Islet of Langerhans (tissue), 1 donor: Measurements from ENCODE around the gene HOXD12.

Experiments used
- FAIRE-seq: peaks from one replicate; lab custom pipeline; 2011; peaks lifted over from hg19 to GRCh38; lab: Jason Lieb, UNC

HOXD12 gene

DNA sequence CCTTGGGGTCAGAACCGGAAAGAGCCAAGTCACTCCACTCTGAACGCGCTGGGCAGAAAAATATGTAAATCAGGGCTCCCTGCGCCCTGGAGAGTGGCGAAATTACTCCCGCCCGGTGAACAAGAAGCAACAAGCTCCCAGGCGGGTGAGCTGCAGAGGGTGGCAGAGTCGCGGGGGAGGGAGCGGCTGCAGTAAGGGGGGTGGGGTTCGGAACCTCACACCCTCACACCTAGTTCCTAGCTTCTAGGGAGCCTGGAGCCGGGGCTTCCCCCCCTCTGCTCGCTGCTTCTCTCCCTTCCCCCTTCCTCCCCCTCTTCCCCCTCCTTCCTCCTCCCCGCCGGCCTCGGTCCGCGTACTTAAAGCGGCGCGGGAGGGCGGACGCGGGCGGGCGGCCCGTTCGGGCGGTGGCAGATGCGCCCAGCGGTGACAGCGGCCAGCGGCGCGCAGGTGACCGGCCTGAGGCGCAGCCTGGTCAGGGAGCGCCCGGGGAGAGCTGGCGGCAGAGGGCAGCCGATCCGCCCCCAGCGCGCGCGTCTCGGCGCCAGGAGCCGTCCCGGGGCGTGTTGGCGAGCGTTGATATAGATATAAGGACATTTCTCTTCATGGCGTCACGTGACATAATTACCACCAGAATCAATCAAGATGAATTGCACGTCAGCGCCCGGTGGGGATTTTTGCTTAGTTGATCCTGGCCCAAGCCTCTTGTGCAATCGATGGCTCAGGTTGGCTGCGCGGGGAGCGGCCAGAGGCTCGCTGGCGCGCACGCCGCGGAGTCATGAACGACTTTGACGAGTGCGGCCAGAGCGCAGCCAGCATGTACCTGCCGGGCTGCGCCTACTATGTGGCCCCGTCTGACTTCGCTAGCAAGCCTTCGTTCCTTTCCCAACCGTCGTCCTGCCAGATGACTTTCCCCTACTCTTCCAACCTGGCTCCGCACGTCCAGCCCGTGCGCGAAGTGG, 7.3 kb downstream of the HOXD12 start, which contains the start of gene HOXD11:
HOXD11 (plus strand) TSS at position 700 of the 959 bp plus-strand sequence; CDS start at position 776, 76 bp downstream.
- FAIRE-seq, result no peak

- no peak for FAIRE-seq
These were observed 8.2 kb downstream of the HOXD12 start for GRCh38 chr2:176107731-176108181.

DNA sequence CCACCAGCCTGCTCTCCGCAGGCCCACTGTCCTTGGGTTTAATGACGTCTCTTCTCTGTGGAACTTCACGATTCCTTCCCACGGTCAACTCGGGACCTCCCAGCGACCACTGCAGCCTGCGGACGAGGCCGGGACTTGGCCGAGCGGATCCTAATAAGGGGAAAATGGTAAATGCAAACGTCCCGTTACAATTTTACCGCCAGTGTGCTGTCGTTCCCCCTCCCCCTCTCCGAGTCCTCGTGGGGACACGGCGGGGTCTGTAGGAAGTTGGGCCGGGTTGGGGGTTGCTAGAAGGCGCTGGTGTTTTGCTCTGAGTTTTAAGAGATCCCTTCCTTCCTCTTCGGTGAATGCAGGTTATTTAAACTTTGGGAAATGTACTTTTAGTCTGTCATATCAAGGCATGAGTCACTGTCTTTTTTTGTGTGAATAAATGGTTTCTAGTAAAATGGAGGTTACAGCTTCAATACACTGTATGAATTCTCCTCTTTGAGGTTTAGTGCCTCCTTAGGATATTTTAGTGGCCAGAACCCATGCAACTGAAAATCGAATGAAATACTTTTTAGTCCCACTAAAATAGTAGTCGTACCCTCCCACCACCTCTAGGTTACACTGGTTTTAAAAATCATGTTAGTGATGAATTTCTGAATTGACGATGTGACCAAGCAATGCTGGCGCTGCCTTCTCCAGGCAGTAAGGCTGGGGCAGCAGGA, 9.8 kb downstream of the HOXD12 start:
- no peak for FAIRE-seq

- no peak for FAIRE-seq
These were observed 10.4 kb downstream of the HOXD12 start for GRCh38 chr2:176109946-176110345.

DNA sequence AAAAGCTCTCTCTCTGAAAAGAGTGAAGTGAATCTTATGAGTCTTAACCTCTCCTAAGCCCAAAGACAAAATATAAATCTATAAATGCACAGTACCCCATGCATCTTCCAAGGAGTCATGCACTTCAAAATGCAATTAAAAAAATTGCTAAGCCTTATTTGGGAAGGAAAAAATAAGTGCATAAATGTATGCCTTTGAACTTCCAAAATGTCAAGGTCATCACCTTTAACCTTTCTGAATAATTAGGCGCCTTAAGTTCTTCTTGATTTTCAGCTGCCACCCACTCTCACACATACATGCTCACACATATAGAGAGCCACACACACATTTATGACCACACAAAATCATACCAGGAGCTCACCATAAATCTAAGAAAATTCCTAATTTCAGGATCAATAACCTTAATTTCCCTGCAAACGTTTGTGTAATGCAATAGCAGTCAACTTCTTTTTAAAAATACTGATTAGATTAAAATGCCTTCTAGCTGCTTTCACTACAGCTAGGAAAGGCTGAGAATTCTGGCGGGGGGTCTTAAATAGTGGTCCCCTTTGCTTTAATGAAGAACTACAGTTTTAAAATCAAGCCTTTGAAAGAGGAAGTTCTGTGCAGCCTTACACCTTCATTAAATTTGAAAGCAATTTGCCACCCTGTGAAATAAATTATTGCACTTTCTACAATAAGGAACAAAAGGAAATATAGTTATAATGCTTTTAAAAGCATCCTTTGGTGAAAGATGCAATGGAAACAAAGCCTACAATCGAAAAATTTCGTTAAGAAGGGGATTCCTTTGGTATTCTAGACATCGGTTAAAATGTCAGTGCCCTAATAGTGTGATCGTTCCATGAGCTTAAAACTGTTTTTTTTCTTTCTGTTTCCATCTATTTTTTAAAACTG, 11.1 kb downstream of the HOXD12 start:
- FAIRE-seq, result no peak

GRCh38 chr2:176111309-176111663, 11.7 kb downstream of the HOXD12 start:
- no peak for FAIRE-seq

DNA sequence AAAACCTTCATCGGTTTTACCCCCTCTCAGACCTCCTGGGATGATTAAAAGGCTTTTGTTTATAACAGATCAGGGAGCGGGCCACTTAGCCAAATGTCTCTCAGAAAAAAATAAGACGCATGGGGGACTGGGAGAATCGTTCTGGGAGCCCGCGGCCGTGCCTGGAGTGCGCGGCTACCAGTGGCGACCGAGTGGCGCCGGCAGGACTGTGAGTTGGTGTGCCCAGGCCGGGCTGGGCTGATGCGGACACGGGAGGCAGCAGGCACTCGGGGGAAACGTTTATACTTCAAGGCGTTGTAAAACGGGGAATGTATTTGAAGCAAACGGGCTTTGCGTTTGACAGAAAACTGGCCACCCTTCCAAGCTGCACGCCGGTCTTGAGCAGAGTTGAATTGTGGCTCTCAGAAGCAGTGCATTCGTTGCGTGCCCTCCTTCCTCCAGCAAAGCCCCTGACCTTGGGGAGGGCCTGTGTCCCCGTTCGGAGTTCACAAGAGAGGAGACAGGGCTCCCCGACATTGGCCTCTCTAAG, 12.3 kb downstream of the HOXD12 start:
- no peak for FAIRE-seq

DNA sequence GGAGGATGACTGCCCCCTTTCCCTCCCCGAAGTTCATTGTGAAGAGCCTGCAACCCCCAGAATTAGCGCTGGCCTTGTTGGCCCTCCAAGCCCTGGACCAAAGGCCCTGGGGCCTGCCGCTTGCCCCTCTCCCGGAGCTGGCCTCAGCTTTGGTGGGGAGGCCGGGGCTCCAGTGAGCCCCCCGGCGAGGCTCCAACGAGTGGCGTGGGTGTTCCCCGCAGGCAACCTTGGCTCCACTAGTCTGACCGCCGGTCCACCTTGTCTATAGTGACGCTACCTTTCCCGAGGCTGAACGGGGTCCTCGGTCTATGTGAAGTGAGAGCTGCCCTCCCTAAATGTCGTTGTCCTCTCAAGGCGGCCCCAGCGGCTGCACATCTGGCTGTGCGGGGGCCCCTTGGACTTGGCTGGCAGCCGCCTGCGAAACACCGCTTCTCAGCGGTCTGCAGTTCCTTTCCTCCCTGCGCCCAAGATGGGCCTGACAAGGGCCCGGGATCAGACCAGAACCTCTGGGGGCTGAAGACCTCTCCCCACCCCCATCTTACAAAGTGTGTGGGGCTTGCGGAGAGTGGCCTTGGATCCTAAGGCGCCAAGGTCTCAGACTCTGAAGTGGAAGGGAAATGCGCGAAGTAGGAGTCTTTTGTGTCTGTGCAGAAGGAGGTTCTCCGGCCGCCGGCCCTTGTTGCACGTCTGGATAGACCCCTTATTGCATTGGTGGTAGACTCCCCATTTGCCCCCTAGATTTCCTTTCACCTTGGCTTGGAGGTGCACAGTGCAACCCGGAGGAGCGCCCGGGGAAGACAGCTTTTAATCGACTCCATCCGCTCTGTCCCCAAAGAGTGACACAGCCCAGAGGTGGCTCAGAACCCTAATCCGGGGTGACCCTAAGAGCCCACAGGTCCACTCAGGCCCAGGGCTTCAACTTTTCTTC, 13.0 kb downstream of the HOXD12 start:
- FAIRE-seq, result no peak

GRCh38 chr2:176114120-176114929, 14.7 kb downstream of the HOXD12 start:
- no peak for FAIRE-seq

DNA sequence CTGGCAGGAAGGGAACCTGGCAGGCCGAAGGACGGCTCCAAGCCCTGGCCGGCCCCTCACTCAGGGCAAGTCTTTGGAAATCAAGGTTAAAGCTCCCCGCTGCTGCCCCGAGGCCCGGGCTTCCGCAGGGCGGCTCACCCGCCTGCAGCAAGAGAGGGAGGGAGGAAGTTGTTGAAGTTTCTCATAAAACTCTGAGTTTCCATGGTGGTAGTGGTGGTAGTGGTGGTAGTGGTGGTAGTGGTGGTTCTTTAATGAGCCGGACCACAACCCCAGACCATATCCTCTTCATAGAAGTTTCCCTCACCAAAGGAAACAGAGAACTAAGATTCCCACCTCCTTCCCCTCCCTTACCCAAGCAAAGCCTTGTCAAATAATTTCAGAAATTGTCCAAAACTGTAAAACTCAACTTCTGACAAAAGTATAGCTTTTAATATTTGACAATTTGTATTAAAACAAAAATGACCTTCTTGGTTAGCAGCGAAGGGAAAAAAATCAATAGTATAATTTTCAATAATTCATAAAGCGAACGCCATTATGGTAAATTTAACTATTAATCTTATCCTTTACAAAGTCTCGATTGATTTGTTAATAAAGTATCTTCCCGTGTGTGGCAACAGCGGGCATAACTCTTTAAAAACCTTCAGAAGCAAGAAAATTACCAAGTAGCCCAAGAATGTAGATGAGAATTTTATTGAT, 15.5 kb downstream of the HOXD12 start:
- no peak for FAIRE-seq

DNA sequence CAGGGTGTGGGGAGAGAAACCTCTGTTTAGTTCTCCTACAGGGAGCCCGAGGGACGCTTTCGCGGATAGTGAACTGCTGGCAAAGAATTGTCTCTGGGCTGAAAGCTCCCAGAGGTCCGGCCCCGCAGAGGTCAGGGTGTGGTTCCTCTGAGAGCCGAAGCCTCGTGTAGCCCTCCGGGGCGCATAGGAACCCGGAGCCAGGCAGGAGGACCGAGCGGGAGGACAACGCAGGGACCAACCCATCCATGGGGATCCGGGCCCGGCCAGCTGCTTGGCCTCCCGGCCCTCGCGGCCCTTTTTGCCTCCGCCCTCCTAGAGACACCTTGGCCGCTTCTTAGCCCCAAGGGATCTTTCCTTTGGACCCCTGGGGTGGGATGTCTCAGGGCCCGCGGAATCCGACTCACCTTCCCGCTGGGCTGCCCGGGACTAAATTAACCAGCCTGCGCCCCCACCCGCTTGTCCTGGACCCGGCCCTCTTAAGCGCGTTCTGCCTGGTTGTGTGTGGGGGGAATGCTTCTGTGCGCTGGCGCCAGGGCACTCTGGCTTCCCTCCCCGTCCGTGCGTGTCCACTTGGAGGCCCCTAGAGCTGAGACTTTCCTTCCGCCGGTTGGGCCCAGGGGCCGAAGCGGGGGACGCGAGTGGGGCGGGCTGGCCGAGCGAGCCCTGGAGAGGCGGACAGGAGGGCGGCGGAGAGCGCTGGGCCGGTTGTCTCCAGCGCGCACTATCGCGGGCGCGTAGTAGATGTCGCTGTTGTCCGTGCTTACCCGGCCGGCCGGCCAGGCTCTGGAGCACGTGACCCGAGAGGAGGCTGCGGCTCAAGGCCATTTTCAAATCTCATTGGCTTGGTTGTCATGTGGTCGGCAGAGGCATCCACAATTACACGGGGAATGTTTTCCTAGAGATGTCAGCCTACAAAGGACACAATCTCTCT, 16.6 kb downstream of the HOXD12 start, which contains the start of gene HOXD10:
HOXD10 (plus strand) TSS at position 896 of the 931 bp plus-strand sequence. CDS start 56 bp downstream, outside the sequence.
- FAIRE-seq, result no peak

- FAIRE-seq, result no peak
These were observed 17.7 kb downstream of the HOXD12 start for GRCh38 chr2:176117162-176117822.

DNA sequence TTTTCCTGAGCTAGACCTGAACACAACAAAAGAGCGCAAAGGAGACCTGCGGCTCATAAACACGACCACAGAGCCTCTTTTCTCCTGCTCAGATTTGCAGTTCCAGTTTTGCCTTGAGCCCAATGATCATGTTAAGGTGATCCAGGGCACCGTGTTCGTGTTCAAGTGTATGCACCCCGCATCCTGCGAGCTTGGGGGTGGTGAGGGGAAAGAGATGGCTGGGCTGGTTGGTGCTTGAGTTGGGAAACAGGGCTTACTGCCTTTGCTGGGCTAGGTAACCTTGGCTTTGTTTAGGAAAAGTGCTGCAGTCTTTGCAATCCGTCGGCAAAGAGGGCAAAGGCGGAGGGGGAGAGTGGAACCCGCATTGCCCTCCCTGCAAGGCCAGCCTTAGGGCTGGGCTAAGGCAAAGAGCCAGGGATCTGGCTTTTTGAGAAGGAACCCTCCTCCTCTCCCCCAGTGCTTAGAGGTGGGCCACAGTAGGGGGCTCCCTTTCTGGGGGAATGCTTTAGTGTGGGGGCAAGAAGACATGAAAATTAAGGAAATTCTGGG, 18.3 kb downstream of the HOXD12 start:
- no peak for FAIRE-seq

DNA sequence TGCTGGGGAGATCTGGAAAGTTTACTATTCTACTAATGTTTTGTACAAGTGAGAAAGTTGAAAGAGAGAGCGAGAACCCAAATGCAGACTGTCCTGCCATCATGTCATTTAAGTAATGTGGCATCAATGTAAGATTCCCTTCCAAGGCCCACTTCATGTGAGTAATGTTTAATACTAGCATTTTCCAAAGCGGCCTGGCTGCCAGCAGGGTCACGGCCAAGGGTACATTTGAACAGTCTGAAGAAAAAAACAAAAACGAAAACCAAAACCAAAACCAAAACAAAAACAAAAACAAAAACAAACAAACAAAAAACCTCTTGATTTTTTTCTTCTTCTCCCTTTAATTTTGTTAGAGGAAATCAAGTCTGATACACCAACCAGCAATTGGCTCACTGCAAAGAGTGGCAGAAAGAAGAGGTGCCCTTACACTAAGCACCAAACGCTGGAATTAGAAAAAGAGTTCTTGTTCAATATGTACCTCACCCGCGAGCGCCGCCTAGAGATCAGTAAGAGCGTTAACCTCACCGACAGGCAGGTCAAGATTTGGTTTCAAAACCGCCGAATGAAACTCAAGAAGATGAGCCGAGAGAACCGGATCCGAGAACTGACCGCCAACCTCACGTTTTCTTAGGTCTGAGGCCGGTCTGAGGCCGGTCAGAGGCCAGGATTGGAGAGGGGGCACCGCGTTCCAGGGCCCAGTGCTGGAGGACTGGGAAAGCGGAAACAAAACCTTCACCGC, 19.2 kb downstream of the HOXD12 start:
- no peak for FAIRE-seq

DNA sequence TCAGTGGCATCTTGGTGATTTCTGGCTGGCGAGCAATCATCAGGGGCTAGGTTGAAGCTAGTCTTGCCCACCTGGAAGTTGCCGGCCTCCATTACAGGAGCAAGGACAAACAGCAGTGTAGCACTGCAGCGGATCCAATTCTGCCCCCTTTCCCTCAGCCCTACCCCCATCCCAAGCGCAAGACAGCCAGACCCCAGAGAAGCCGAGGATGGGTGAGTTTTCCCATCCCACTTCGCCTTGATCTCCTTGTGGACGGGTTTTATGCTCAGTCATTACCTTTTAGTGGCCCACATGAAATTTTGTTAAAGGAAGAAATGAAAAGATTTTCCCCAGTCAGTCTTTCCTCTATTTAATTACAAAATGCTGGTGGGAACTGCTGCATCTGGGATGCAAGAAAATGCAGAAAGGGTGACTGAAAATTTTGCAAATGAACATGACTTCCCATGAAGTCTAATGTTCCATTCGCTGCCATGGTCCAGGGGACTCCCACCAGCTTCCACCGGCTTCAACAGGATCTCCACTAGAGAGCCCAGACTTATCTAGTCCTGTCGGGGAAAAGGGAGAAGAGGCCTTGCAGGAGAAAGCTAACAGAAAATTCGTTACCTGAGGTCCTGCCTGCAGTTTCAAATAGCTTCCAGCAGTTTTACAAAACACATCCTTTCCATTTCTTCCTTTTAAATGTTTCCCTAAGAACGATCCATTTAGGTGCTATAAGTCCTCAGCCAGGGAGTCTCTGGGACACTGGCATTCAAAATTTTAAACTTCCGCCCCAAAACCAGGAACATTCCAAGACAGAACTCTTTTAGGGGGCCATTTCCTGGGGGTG, 21.0 kb downstream of the HOXD12 start:
- no peak for FAIRE-seq
